ENCODE measurements around the gene TNIK.

Gene TNIK

DNA sequence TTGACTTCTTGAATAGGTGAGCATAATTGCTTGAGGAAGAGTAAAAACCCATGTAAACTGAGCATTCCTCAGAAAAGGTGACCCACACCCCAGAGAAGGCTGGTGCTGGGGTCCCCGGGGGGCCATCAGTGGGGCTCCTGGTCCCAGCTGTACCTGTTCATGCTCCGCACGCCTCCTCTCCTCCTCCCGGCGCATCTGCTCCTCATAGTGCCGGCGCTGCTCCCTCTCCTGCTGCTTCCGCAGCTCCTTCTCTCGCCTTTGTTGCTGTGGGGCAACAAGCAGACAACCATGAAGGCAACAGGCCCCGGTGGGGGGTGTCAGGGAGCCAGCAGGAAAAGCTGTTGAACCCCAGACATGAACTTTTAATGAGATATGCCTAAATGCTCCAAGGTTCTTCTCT lies 320.0 kb downstream of the TNIK start:
- in situ Hi-C loops (cut with MboI; ENCODE audit: low sequenced_read_pairs, unreplicated experiment): no loop called here
- no peak for DNase-seq (ENCODE audit: low spot score)
- TF ChIP-seq CTCF (IDR thresholded peaks at IDR 0.05; ENCODE audit: borderline replicate concordance, control extremely low read depth, extremely low read depth, insufficient read depth, missing control alignments): no peak

DNA sequence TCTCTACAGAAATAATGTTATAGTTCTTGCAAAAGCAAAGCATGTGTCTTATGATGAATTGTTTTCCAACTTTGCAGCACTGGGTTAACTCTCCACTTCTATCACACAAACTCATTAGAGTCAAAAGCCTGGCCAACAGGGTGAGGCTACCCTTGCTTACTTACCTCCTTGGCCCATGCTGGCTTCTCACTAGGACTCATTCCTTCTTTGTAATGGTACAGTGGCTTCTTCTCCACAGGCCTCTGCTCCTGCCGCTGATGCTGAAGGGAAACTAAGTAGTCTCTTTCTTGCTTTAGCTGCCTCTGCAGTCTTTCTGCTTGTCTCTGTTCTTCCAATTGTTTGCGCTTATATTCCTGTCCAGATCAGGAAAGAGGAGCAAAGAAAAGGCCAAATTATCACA lies 322.2 kb downstream of the TNIK start:
- in situ Hi-C loops (cut with MboI; ENCODE audit: low sequenced_read_pairs, unreplicated experiment): no loop called here
- DNase-seq (ENCODE audit: low spot score): no peak
- no peak for TF ChIP-seq CTCF (IDR thresholded peaks at IDR 0.05; ENCODE audit: borderline replicate concordance, control extremely low read depth, extremely low read depth, insufficient read depth, missing control alignments)

- in situ Hi-C loops (cut with MboI; ENCODE audit: low sequenced_read_pairs, unreplicated experiment): no loop called here
- DNase-seq (ENCODE audit: low spot score): no peak
- TF ChIP-seq CTCF (IDR thresholded peaks at IDR 0.05; ENCODE audit: borderline replicate concordance, control extremely low read depth, extremely low read depth, insufficient read depth, missing control alignments): no peak
Observed at GRCh38 chr3:171135549-171135948, 324.7 kb downstream of the TNIK start.

GRCh38 chr3:171133796-171134569 lies 326.2 kb downstream of the TNIK start:
- no peak for DNase-seq (ENCODE audit: low spot score)
- no peak for TF ChIP-seq CTCF (IDR thresholded peaks at IDR 0.05; ENCODE audit: borderline replicate concordance, control extremely low read depth, extremely low read depth, insufficient read depth, missing control alignments)
- in situ Hi-C loops (cut with MboI; ENCODE audit: low sequenced_read_pairs, unreplicated experiment): no loop called here

DNA sequence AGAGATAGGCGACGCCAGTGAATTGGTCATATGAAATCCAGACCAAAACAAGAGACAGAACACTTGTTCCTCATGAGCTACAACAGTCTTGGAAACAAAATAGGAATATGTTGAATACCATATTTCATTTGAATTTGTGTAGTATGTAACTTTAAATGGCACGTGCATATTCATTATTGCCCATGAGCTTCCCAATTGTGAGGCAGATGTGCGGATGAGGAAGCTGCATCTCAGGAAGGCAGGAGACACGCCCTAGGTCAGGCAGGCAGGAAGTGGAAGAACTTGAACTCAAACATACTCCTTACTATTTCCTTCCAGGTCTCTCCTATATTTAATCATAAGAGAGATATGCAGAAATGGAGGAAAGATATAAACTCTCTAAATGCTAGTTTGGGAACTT lies 326.9 kb downstream of the TNIK start:
- no peak for DNase-seq (ENCODE audit: low spot score)
- no peak for TF ChIP-seq CTCF (IDR thresholded peaks at IDR 0.05; ENCODE audit: borderline replicate concordance, control extremely low read depth, extremely low read depth, insufficient read depth, missing control alignments)
- in situ Hi-C loops (cut with MboI; ENCODE audit: low sequenced_read_pairs, unreplicated experiment): no loop called here

DNA sequence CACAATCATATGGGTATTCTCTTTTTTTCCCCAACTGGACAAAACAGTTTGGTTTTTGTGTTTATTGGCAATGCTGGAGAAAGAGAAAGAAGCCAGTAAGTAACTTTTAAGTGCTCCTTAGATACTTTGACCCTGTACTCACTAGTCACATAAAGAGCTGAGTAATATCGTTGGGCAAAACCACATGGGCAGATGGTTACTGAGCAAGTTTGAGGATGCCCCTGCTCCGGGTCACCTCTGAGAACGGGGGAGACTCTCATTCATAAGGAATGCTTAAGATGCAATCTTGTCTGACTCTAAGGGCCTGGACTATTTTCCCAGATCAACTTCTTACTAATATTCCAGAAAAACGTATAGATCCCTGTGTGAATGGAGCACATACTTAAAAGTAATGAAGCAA lies 327.3 kb downstream of the TNIK start:
- no peak for TF ChIP-seq CTCF (IDR thresholded peaks at IDR 0.05; ENCODE audit: borderline replicate concordance, control extremely low read depth, extremely low read depth, insufficient read depth, missing control alignments)
- no peak for DNase-seq (ENCODE audit: low spot score)
- in situ Hi-C loops (cut with MboI; ENCODE audit: low sequenced_read_pairs, unreplicated experiment): no loop called here

Data from GM13976 (cell line).